PC-9 (cell line): ENCODE data around the gene EDN2.

Experiments used
- CTCF ChIP-seq: fragments of 200-600 bp; sonication (generic); conservative IDR thresholded peaks from 2 replicates; pipeline ENCODE4 v1.6.1; 2017; ENCODE audit warnings: mixed run types, antibody characterized with exemption, mild to moderate bottlenecking, moderate library complexity
- EZH2 ChIP-seq: fragments of 200-600 bp; sonication (generic); IDR thresholded peaks from 2 replicates; pipeline ENCODE4 v1.8.0; 2017; ENCODE audit warnings: antibody characterized with exemption, low read depth

GRCh38 chr1:41514381-41514780 is 29.9 kb upstream of the EDN2 start:
- TF ChIP-seq CTCF = no peak
- TF ChIP-seq EZH2 = no peak
